ENCODE data around the gene ASCC2.

The ASCC2 gene

GRCh38 chr22:29793396-29793795 lies 44.7 kb downstream of the ASCC2 start:
- H3K36me3 Mint-ChIP-seq, result peaks cover 60% of the 10 kb centered on the region

GRCh38 chr22:29790061-29790460 lies 48.0 kb downstream of the ASCC2 start:
- H3K27ac Mint-ChIP-seq, result no peak overlapping the region
- H3K27me3 Mint-ChIP-seq, result no peaks in the 10 kb centered on the region
- no peak for ATAC-seq
- H3K36me3 Mint-ChIP-seq, result peaks cover 61% of the 10 kb centered on the region
- H3K9me3 Mint-ChIP-seq, result no peaks in the 10 kb centered on the region
- peaks cover 2% of the 10 kb centered on the region for H3K4me1 Mint-ChIP-seq
- no peak overlapping the region for H3K4me3 Mint-ChIP-seq

More at GRCh38 chr22:29793396-29793795, 44.7 kb downstream of the ASCC2 start:
- no peaks in the 10 kb centered on the region for H3K27me3 Mint-ChIP-seq
- no peak overlapping the region for H3K4me3 Mint-ChIP-seq
- no peak for ATAC-seq
- no peaks in the 10 kb centered on the region for H3K9me3 Mint-ChIP-seq
- peaks cover 23% of the 10 kb centered on the region for H3K4me1 Mint-ChIP-seq
- H3K27ac Mint-ChIP-seq, result no peak overlapping the region

- Mint-ChIP-seq H3K4me3 (no peak overlapping the region), H3K27me3 (no peaks in the 10 kb centered on the region), H3K36me3 (peaks cover 61% of the 10 kb centered on the region), H3K4me1 (peaks cover 12% of the 10 kb centered on the region), H3K27ac (no peak overlapping the region), H3K9me3 (no peaks in the 10 kb centered on the region)
- no peak for ATAC-seq
Measured at GRCh38 chr22:29788339-29789279, 49.5 kb downstream of the ASCC2 start.

- ATAC-seq, result peak; percentile 34
- H3K36me3 Mint-ChIP-seq, result peaks cover 52% of the 10 kb centered on the region
- no peak overlapping the region for H3K4me3 Mint-ChIP-seq
- H3K27me3 Mint-ChIP-seq, result no peaks in the 10 kb centered on the region
- no peak overlapping the region for H3K27ac Mint-ChIP-seq
- peaks cover 12% of the 10 kb centered on the region for H3K4me1 Mint-ChIP-seq
- no peaks in the 10 kb centered on the region for H3K9me3 Mint-ChIP-seq
Measured at GRCh38 chr22:29787371-29787980, 50.6 kb downstream of the ASCC2 start.

- no peak overlapping the region for H3K27ac Mint-ChIP-seq
- no peak for ATAC-seq
- H3K4me1 Mint-ChIP-seq, result peaks cover 12% of the 10 kb centered on the region
- peaks cover 38% of the 10 kb centered on the region for H3K36me3 Mint-ChIP-seq
- no peaks in the 10 kb centered on the region for H3K9me3 Mint-ChIP-seq
- H3K27me3 Mint-ChIP-seq, result no peaks in the 10 kb centered on the region
- no peak overlapping the region for H3K4me3 Mint-ChIP-seq
Measured at GRCh38 chr22:29786031-29786430, 52.0 kb downstream of the ASCC2 start.

GRCh38 chr22:29784451-29785361 lies 53.4 kb downstream of the ASCC2 start:
- ATAC-seq, result no peak
- H3K27ac Mint-ChIP-seq, result no peak overlapping the region
- H3K4me3 Mint-ChIP-seq, result no peak overlapping the region
- peaks cover 12% of the 10 kb centered on the region for H3K4me1 Mint-ChIP-seq
- peaks cover 25% of the 10 kb centered on the region for H3K36me3 Mint-ChIP-seq
- H3K27me3 Mint-ChIP-seq, result no peaks in the 10 kb centered on the region
- no peaks in the 10 kb centered on the region for H3K9me3 Mint-ChIP-seq

GRCh38 chr22:29782061-29782845 lies 55.8 kb downstream of the ASCC2 start:
- Mint-ChIP-seq H3K27me3 (no peaks in the 10 kb centered on the region), H3K4me1 (peaks cover 12% of the 10 kb centered on the region), H3K36me3 (peaks cover 3% of the 10 kb centered on the region), H3K27ac (no peak overlapping the region), H3K9me3 (no peaks in the 10 kb centered on the region), H3K4me3 (no peak overlapping the region)
- no peak for ATAC-seq

GRCh38 chr22:29780748-29781676 lies 57.1 kb downstream of the ASCC2 start:
- Mint-ChIP-seq H3K27me3 (no peaks in the 10 kb centered on the region), H3K4me1 (peaks cover 12% of the 10 kb centered on the region), H3K4me3 (no peak overlapping the region), H3K27ac (no peak overlapping the region), H3K9me3 (no peaks in the 10 kb centered on the region), H3K36me3 (no peaks in the 10 kb centered on the region)
- ATAC-seq, result no peak

GRCh38 chr22:29780220-29780619 lies 57.9 kb downstream of the ASCC2 start:
- no peak for ATAC-seq
- H3K4me3 Mint-ChIP-seq, result no peak overlapping the region
- H3K36me3 Mint-ChIP-seq, result no peaks in the 10 kb centered on the region
- peaks cover 11% of the 10 kb centered on the region for H3K4me1 Mint-ChIP-seq
- H3K27ac Mint-ChIP-seq, result no peak overlapping the region
- H3K27me3 Mint-ChIP-seq, result no peaks in the 10 kb centered on the region
- H3K9me3 Mint-ChIP-seq, result no peaks in the 10 kb centered on the region

GRCh38 chr22:29773233-29773632 lies 64.8 kb downstream of the ASCC2 start:
- peaks cover 12% of the 10 kb centered on the region for H3K4me1 Mint-ChIP-seq
- no peaks in the 10 kb centered on the region for H3K27me3 Mint-ChIP-seq
- H3K4me3 Mint-ChIP-seq, result no peak overlapping the region
- no peaks in the 10 kb centered on the region for H3K9me3 Mint-ChIP-seq
- H3K36me3 Mint-ChIP-seq, result peaks cover 28% of the 10 kb centered on the region
- no peak for ATAC-seq
- H3K27ac Mint-ChIP-seq, result no peak overlapping the region

- H3K4me3 Mint-ChIP-seq, result no peak overlapping the region
- no peaks in the 10 kb centered on the region for H3K9me3 Mint-ChIP-seq
- peaks cover 30% of the 10 kb centered on the region for H3K36me3 Mint-ChIP-seq
- ATAC-seq, result no peak
- H3K27ac Mint-ChIP-seq, result no peak overlapping the region
- peaks cover 22% of the 10 kb centered on the region for H3K4me1 Mint-ChIP-seq
- no peaks in the 10 kb centered on the region for H3K27me3 Mint-ChIP-seq
Measured at GRCh38 chr22:29772170-29772641, 65.9 kb downstream of the ASCC2 start.

- H3K4me1 Mint-ChIP-seq, result peaks cover 38% of the 10 kb centered on the region
- no peak overlapping the region for H3K4me3 Mint-ChIP-seq
- ATAC-seq, result no peak
- no peaks in the 10 kb centered on the region for H3K9me3 Mint-ChIP-seq
- no peaks in the 10 kb centered on the region for H3K27me3 Mint-ChIP-seq
- H3K27ac Mint-ChIP-seq, result no peak overlapping the region
- peaks cover 31% of the 10 kb centered on the region for H3K36me3 Mint-ChIP-seq
Measured at GRCh38 chr22:29769723-29770321, 68.3 kb downstream of the ASCC2 start.

GRCh38 chr22:29768052-29768693 lies 69.9 kb downstream of the ASCC2 start:
- peaks cover 38% of the 10 kb centered on the region for H3K4me1 Mint-ChIP-seq
- peaks cover 31% of the 10 kb centered on the region for H3K36me3 Mint-ChIP-seq
- no peak for ATAC-seq
- H3K27me3 Mint-ChIP-seq, result no peaks in the 10 kb centered on the region
- H3K9me3 Mint-ChIP-seq, result no peaks in the 10 kb centered on the region
- H3K27ac Mint-ChIP-seq, result peak overlapping the region; percentile 95
- peak overlapping the region; percentile 99 for H3K4me3 Mint-ChIP-seq

Measured in stimulated activated memory B cell treated with anti-CD40 and anti-IgM and Interleukin-4, amounts not matched to agents 10 μg/mL and 1 μg/mL and 100 μg/mL, for 72 hours (primary cell).